ENCODE measurements around the gene NLGN2. TPM values are rescaled to one million over a fixed set of nuclear protein-coding genes. Genes with fewer than 3 reads are reported as not detected.

NLGN2 gene
- total and polyA plus RNA-seq, 4 donors, result 0.24 to 2.4 (median 0.90) TPM

- peaks cover 0 to 3% (median 0%) of the 10 kb centered on the region in 4 donors for H3K27me3 ChIP-seq (ENCODE audit: control insufficient read depth in 4 of 4, insufficient read depth in 4 of 4, low read length in 3 of 4)
- no peak overlapping the region for H3K27ac ChIP-seq (ENCODE audit: low read depth in 1 of 2, low read length in 2 of 2)
- H3K4me1 ChIP-seq (ENCODE audit: control insufficient read depth in 4 of 4, insufficient read depth in 4 of 4, low read length in 3 of 4), result peaks cover 6 to 18% (median 12%) of the 10 kb centered on the region in 4 donors
- DNase-seq (ENCODE audit: low spot score), result no peak
- no peaks in the 10 kb centered on the region for H3K9me3 ChIP-seq (ENCODE audit: control insufficient read depth in 4 of 4, low read length in 3 of 4)
- TF ChIP-seq JUND (IDR thresholded peaks at IDR 0.05) (no peak), HNF4A (conservative IDR thresholded peaks at IDR 0.05) (no peak), REST (IDR thresholded peaks at IDR 0.05) (no peak), FOXA2 (IDR thresholded peaks at IDR 0.05) (no peak), CTCF (IDR thresholded peaks at IDR 0.05; ENCODE audit: low read depth, low read length, missing input control) (no peak), EGR1 (IDR thresholded peaks at IDR 0.05; ENCODE audit: low read depth in 2 of 2) (no peak)
- WGBS, result 77% methylated on average over 23 of the region's 23 CpGs
- H3K36me3 ChIP-seq (ENCODE audit: control insufficient read depth in 4 of 4, insufficient read depth in 3 of 4, low read depth in 1 of 4, low read length in 3 of 4), result peaks cover 0 to 8% (median 4%) of the 10 kb centered on the region in 4 donors
- no peak overlapping the region for H3K4me3 ChIP-seq (ENCODE audit: low read depth in 1 of 3, low read length in 3 of 3)
- no peak overlapping the region for H3K9ac ChIP-seq (ENCODE audit: low read depth in 1 of 2, low read length in 2 of 2)
These were observed 23.1 kb upstream of the NLGN2 start for GRCh38 chr17:7384489-7385081.

GRCh38 chr17:7388856-7389255, 18.8 kb upstream of the NLGN2 start:
- Histone ChIP-seq H3K9ac (ENCODE audit: low read depth in 1 of 2, low read length in 2 of 2) (no peak overlapping the region), H3K36me3 (ENCODE audit: control insufficient read depth in 4 of 4, insufficient read depth in 3 of 4, low read depth in 1 of 4, low read length in 3 of 4) (peaks cover 0 to 8% (median 7%) of the 10 kb centered on the region in 4 donors)
- no peak for DNase-seq (ENCODE audit: low spot score)

More at GRCh38 chr17:7388856-7389255, 18.8 kb upstream of the NLGN2 start:
- WGBS, result 97% methylated on average over 10 of the region's 10 CpGs
- H3K4me3 ChIP-seq (ENCODE audit: low read depth in 1 of 3, low read length in 3 of 3), result no peak overlapping the region
- H3K9me3 ChIP-seq (ENCODE audit: control insufficient read depth in 4 of 4, low read length in 3 of 4), result no peaks in the 10 kb centered on the region
- no peaks in the 10 kb centered on the region for H3K27me3 ChIP-seq (ENCODE audit: control insufficient read depth in 4 of 4, insufficient read depth in 4 of 4, low read length in 3 of 4)
- no peak for TF ChIP-seq REST (IDR thresholded peaks at IDR 0.05)
- no peak for TF ChIP-seq FOXA1 (IDR thresholded peaks at IDR 0.05)
- TF ChIP-seq JUND (IDR thresholded peaks at IDR 0.05), result no peak
- TF ChIP-seq HNF4A (conservative IDR thresholded peaks at IDR 0.05), result no peak
- TF ChIP-seq SP1 (IDR thresholded peaks at IDR 0.05), result no peak
- no peak for TF ChIP-seq YY1 (IDR thresholded peaks at IDR 0.05)
- TF ChIP-seq FOXA2 (IDR thresholded peaks at IDR 0.05), result no peak
- TF ChIP-seq ZBTB33 (IDR thresholded peaks at IDR 0.05), result no peak
- TF ChIP-seq EGR1 (IDR thresholded peaks at IDR 0.05; ENCODE audit: low read depth in 2 of 2), result no peak
- TF ChIP-seq GABPA (IDR thresholded peaks at IDR 0.05 in 1 of 2, conservative IDR thresholded peaks at IDR 0.05 in 1 of 2), result no peak
- no peak for TF ChIP-seq TAF1 (conservative IDR thresholded peaks at IDR 0.05)
- no peak for TF ChIP-seq HNF4G (IDR thresholded peaks at IDR 0.05)
- no peak for TF ChIP-seq ATF3 (IDR thresholded peaks at IDR 0.05)
- peaks cover 0 to 6% (median 3%) of the 10 kb centered on the region in 4 donors for H3K4me1 ChIP-seq (ENCODE audit: control insufficient read depth in 4 of 4, insufficient read depth in 4 of 4, low read length in 3 of 4)
- H3K27ac ChIP-seq (ENCODE audit: low read depth in 1 of 2, low read length in 2 of 2), result no peak overlapping the region
